Mucosa of descending colon (tissue), 3 donors: ENCODE results near the gene NOL3. TPM values are rescaled to one million over a fixed set of nuclear protein-coding genes. Genes with fewer than 3 reads are reported as not detected.

ENCODE experiments used
- ATAC-seq: fragments of 200-7000 bp; cut with Tn5 transposase; one replicate; pipeline ENCODE4 v1.9.1; 2020; ENCODE audit warnings: mild to moderate bottlenecking, moderate library complexity
- DNase-seq, 3 donors: peaks; one replicate each; pipeline ENCODE4 v3.0.0-alpha.2; 2020
- H3K36me3 ChIP-seq: fragments of 200-600 bp; one replicate; pipeline ENCODE4 v1.8.0; 2021; ENCODE audit warnings: low read depth, mild to moderate bottlenecking
- H3K4me1 ChIP-seq: fragments of 200-600 bp; one replicate; pipeline ENCODE4 v1.8.0; 2021; ENCODE audit warnings: low read depth, mild to moderate bottlenecking
- H3K4me3 ChIP-seq: fragments of 200-600 bp; one replicate; pipeline ENCODE4 v1.8.0; 2021; ENCODE audit warnings: mild to moderate bottlenecking
- H3K9me3 ChIP-seq: fragments of 200-600 bp; one replicate; pipeline ENCODE4 v1.8.0; 2021; ENCODE audit warnings: mild to moderate bottlenecking
- CTCF ChIP-seq: fragments of 200-600 bp; IDR thresholded peaks from one replicate; pipeline ENCODE4 v1.8.0; 2022; ENCODE audit warnings: antibody characterized with exemption, mild to moderate bottlenecking
- intact Hi-C, 2 donors: fragments of 100-400 bp; cut with DNase I in 1 of 2; cut with micrococcal nuclease in 1 of 2; formaldehyde crosslinking; loops; one replicate each; pipeline versions ENCODE4 v1.11.0 to v1.11.1; 2022; cut with DNase I, micrococcal nuclease
- total RNA-seq, 3 donors: library from RNA; stranded (reverse); fragmentation: NEBNext Ultra II Directional in 2 of 3; extraction: Animal tissue kit (Norgen Biotek cat#: 25700) in 2 of 3; gene quantifications; one replicate each; pipeline versions ENCODE4 v1.2.1 to v1.2.4, GENCODE V29; 2021 to 2023
- donor health status: DM: no; HTN: no; CAD: no; lungs with moderate emphysema.
- donor health status: DM: no; HTN: no; CAD: no.
- donor health status: DM: no; HTN: yes; CAD: no.

NOL3 gene
- total RNA-seq, 3 donors from 2014 or later: 23.5 to 35.9 (median 32.0) TPM

- peaks cover 14% of the 10 kb centered on the region for H3K36me3 ChIP-seq
- no peaks in the 10 kb centered on the region for H3K9me3 ChIP-seq
- TF ChIP-seq CTCF: no peak
- ATAC-seq (no peak), DNase-seq (no peak)
- peaks cover 34% of the 10 kb centered on the region for H3K4me1 ChIP-seq
- intact Hi-C loops: no loop called here
- no peak overlapping the region for H3K4me3 ChIP-seq
These were observed 23.2 kb downstream of the NOL3 start for GRCh38 chr16:67193536-67193935.

- ATAC-seq (no peak), DNase-seq (no peak)
- peaks cover 14% of the 10 kb centered on the region for H3K36me3 ChIP-seq
- H3K4me1 ChIP-seq: peaks cover 39% of the 10 kb centered on the region
- H3K4me3 ChIP-seq: no peak overlapping the region
- no peaks in the 10 kb centered on the region for H3K9me3 ChIP-seq
- TF ChIP-seq CTCF: no peak
- intact Hi-C loops: no loop called here
These were observed 23.9 kb downstream of the NOL3 start for GRCh38 chr16:67194260-67194659.

- TF ChIP-seq CTCF: no peak
- no peaks in the 10 kb centered on the region for H3K9me3 ChIP-seq
- H3K4me3 ChIP-seq: no peak overlapping the region
- peaks cover 14% of the 10 kb centered on the region for H3K36me3 ChIP-seq
- peaks cover 45% of the 10 kb centered on the region for H3K4me1 ChIP-seq
- intact Hi-C loops: no loop called here
- DNase-seq: no peak
- no peak for ATAC-seq
These were observed 25.3 kb downstream of the NOL3 start for GRCh38 chr16:67195676-67196075.

- no peak for DNase-seq
- Histone ChIP-seq H3K9me3 (no peaks in the 10 kb centered on the region), H3K4me1 (peaks cover 39% of the 10 kb centered on the region), H3K4me3 (no peak overlapping the region), H3K36me3 (peaks cover 14% of the 10 kb centered on the region)
- intact Hi-C loops: no loop called here
- no peak for ATAC-seq
- no peak for TF ChIP-seq CTCF
These were observed 26.5 kb downstream of the NOL3 start for GRCh38 chr16:67196881-67197280.

- intact Hi-C loops: no loop called here
- Histone ChIP-seq H3K36me3 (peaks cover 15% of the 10 kb centered on the region), H3K4me1 (peaks cover 36% of the 10 kb centered on the region), H3K4me3 (no peak overlapping the region), H3K9me3 (no peaks in the 10 kb centered on the region)
- DNase-seq: no peak
- no peak for ATAC-seq
- no peak for TF ChIP-seq CTCF
These were observed 27.4 kb downstream of the NOL3 start for GRCh38 chr16:67197704-67198103.

- Histone ChIP-seq H3K4me3 (no peak overlapping the region), H3K4me1 (peaks cover 30% of the 10 kb centered on the region), H3K9me3 (no peaks in the 10 kb centered on the region), H3K36me3 (peaks cover 21% of the 10 kb centered on the region)
- intact Hi-C loops: no loop called here
- DNase-seq (peak; percentile 81 to 82 (median 81)), ATAC-seq (peak; percentile 69)
- peak; percentile 78 for TF ChIP-seq CTCF
These were observed 27.9 kb downstream of the NOL3 start for GRCh38 chr16:67198238-67198734.
